Endodermal cell (in vitro differentiated cells): Measurements from ENCODE around the gene CSN2. TPM values are rescaled to one million over a fixed set of nuclear protein-coding genes. Genes with fewer than 3 reads are reported as not detected.

Experiments
- DNase-seq: peaks from one replicate; pipeline ENCODE4 v3.0.0-alpha.2; 2017
- H3K27ac ChIP-seq: 2 replicates; pipeline ENCODE4 v1.5.1; 2013; ENCODE audit warnings: mild to moderate bottlenecking, low read depth, low read length, moderate library complexity
- H3K27me3 ChIP-seq: 2 replicates; pipeline ENCODE4 v1.6.1; 2013; ENCODE audit warnings: mild to moderate bottlenecking, low read length, moderate library complexity; ENCODE audit not compliant: insufficient read depth, control insufficient read depth, poor library complexity, severe bottlenecking
- H3K36me3 ChIP-seq: 2 replicates; pipeline ENCODE4 v1.7.0; 2013; ENCODE audit warnings: mild to moderate bottlenecking, low read length, moderate library complexity; ENCODE audit not compliant: control insufficient read depth, insufficient read depth
- H3K4me1 ChIP-seq: one replicate; pipeline ENCODE4 v1.7.0; 2013; ENCODE audit warnings: low read length; ENCODE audit not compliant: control insufficient read depth, insufficient read depth
- H3K4me3 ChIP-seq: 2 replicates; pipeline ENCODE4 v1.5.1; 2013; ENCODE audit warnings: mild to moderate bottlenecking, low read length, moderate library complexity
- H3K9ac ChIP-seq: 2 replicates; pipeline ENCODE4 v1.6.1; 2013; ENCODE audit warnings: mild to moderate bottlenecking, low read length, moderate library complexity; ENCODE audit not compliant: poor library complexity, severe bottlenecking; ENCODE audit errors: extremely low read depth
- H3K9me3 ChIP-seq: 2 replicates; pipeline ENCODE4 v1.6.1; 2013; ENCODE audit warnings: mild to moderate bottlenecking, low read length, moderate library complexity; ENCODE audit not compliant: control insufficient read depth
- H3K27ac Mint-ChIP-seq: 2 replicates; pipeline ENCODE4 v1.8.0; 2020; ENCODE audit warnings: mixed read lengths
- H3K27me3 Mint-ChIP-seq: 2 replicates; pipeline ENCODE4 v1.8.0; 2021; ENCODE audit warnings: mild to moderate bottlenecking, mixed read lengths; ENCODE audit not compliant: insufficient read depth
- H3K36me3 Mint-ChIP-seq: 2 replicates; pipeline ENCODE4 v1.8.0; 2020; ENCODE audit warnings: low read depth, mixed read lengths
- H3K4me1 Mint-ChIP-seq: 2 replicates; pipeline ENCODE4 v1.8.0; 2020; ENCODE audit warnings: mixed read lengths
- H3K4me3 Mint-ChIP-seq: 2 replicates; pipeline ENCODE4 v1.8.0; 2020; ENCODE audit warnings: mild to moderate bottlenecking, moderate library complexity, mixed read lengths
- H3K9me3 Mint-ChIP-seq: 2 replicates; pipeline ENCODE4 v1.8.0; 2020; ENCODE audit warnings: mild to moderate bottlenecking, mixed read lengths
- CTCF ChIP-seq: fragments of 200-600 bp; sonication (generic); conservative IDR thresholded peaks from 2 replicates; pipeline ENCODE4 v1.5.0; 2021; ENCODE audit warnings: antibody characterized with exemption, mild to moderate bottlenecking
- WGBS, 2 experiments: methylation state at CpG; one replicate each; pipeline versions ENCODE4 v1.1.5 to v1.1.7; 2013; ENCODE audit warnings: missing lambda C conversion rate in 2 of 2, mixed read lengths in 1 of 2; ENCODE audit not compliant: insufficient coverage in 1 of 2, insufficient read length in 1 of 2; 5-methylcytosine and 5-hydroxymethylcytosine counted together
- total RNA-seq, 2 donors: library from RNA; stranded (reverse); fragmentation: NEBNext Ultra II Directional in 1 of 2; extraction: Animal tissue kit (Norgen Biotek cat#: 25700) in 1 of 2; gene quantifications; 2 replicates in 1 of 2; 3 replicates in 1 of 2; pipeline ENCODE4 v1.2.1, GENCODE V29; 2021

CSN2 gene
- total RNA-seq, 2 donors from 2014 or later, result not detected

GRCh38 chr4:69907151-69907550, 58.4 kb downstream of the CSN2 start:
- Histone ChIP-seq H3K4me1 (no peaks in the 10 kb centered on the region), H3K27me3 (no peaks in the 10 kb centered on the region), H3K9me3 (no peaks in the 10 kb centered on the region), H3K27ac (no peak overlapping the region), H3K36me3 (no peaks in the 10 kb centered on the region), H3K4me3 (no peak overlapping the region), H3K9ac (no peak overlapping the region)
- Mint-ChIP-seq H3K27me3 (no peaks in the 10 kb centered on the region), H3K27ac (no peak overlapping the region), H3K36me3 (no peaks in the 10 kb centered on the region), H3K9me3 (no peaks in the 10 kb centered on the region), H3K4me1 (no peaks in the 10 kb centered on the region), H3K4me3 (no peak overlapping the region)
- 57 to 76% methylated on average over 1 of the region's 1 CpG for WGBS, 2 experiments
- TF ChIP-seq CTCF, result no peak
- no peak for DNase-seq

Other genes with a start within 250 kb of the CSN2 start
- gene SULT1B1, start 205.1 kb downstream of the CSN2 start, total RNA-seq, result not detected
- gene SULT1E1, start 105.6 kb downstream of the CSN2 start, total RNA-seq, result not detected
- not detected for gene CSN1S1, start 34.7 kb downstream of the CSN2 start, total RNA-seq
- gene STATH, start 30.2 kb upstream of the CSN2 start, total RNA-seq, result not detected
- not detected for gene HTN3, start 62.7 kb upstream of the CSN2 start, total RNA-seq
- gene HTN1, start 84.7 kb upstream of the CSN2 start, total RNA-seq, result not detected
- gene PRR27, start 188.5 kb upstream of the CSN2 start, total RNA-seq, result not detected
- gene ODAM, start 230.0 kb upstream of the CSN2 start, total RNA-seq, result not detected